ENCODE data around the gene SSTR4. TPM values are rescaled to one million over a fixed set of nuclear protein-coding genes. Genes with fewer than 3 reads are reported as not detected.

SSTR4 gene
- total and polyA plus RNA-seq, 2 of the 13 experiments (the other 11 are each of a cell fraction or from before 2014, with no cell fraction given): not detected

DNA sequence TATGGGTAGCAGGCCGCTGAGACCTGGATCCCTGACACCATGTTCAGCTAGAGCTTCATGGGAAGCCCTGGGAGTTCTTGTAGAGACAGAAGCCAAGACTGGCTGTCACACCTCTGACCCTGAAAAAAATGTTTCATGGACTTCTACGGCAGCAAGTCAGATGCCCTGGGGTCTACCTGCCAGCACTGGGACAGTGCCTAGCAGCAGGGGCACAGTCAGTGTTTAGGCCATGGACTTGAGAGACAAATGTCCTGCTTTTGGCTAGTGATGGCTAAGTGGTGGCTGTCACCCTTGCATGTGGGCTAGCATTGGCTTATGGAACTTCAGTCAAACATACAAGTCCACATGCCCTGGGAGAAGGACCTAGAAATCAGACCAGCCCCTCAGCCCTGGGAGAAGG is 41.3 kb upstream of the SSTR4 start:
- Histone ChIP-seq H3K9me3 (ENCODE audit: low read length) (no peaks in the 10 kb centered on the region), H3K4me1 (ENCODE audit: insufficient read depth, low read length) (no peaks in the 10 kb centered on the region), H3K4me3 (replicated peaks in 1 of 3; ENCODE audit: insufficient read depth in 1 of 3, low read depth in 2 of 3, low read length in 3 of 3) (no peak overlapping the region), H4K20me1 (ENCODE audit: insufficient read depth, low read length) (no peaks in the 10 kb centered on the region), H3K36me3 (replicated peaks in 1 of 2; ENCODE audit: control insufficient read depth in 1 of 2, insufficient read depth in 2 of 2, low read length in 2 of 2) (no peaks in the 10 kb centered on the region), H3K9ac (ENCODE audit: insufficient read depth, low read depth, low read length) (no peak overlapping the region), H3K27ac (ENCODE audit: extremely low read length, insufficient read depth, low read length) (no peak overlapping the region), H2AFZ (ENCODE audit: low read length) (no peak overlapping the region), H3K79me2 (ENCODE audit: insufficient read depth, low read length) (no peaks in the 10 kb centered on the region), H3K4me2 (ENCODE audit: low read depth, low read length) (no peak overlapping the region), H3K27me3 (ENCODE audit: control insufficient read depth in 1 of 2, insufficient read depth in 2 of 2, low read length in 2 of 2) (no peaks in the 10 kb centered on the region)
- ChIA-PET POLR2A (no interaction called here), CTCF (ENCODE audit: low intra/inter-chr PET ratio, low total read pairs) (no interaction called here)
- DNase-seq (ENCODE audit: low spot score) (no peak), ATAC-seq (no peak), FAIRE-seq (no peak)
- 18% methylated on average over 2 of the region's 2 CpGs for WGBS (ENCODE audit: low lambda C conversion rate)
- no TSS peak for BruUV-seq (replicated peaks)
- intact Hi-C loops (cut with micrococcal nuclease; ENCODE audit: unreplicated experiment): no loop called here
- in situ Hi-C loops (cut with HindIII; ENCODE audit: extremely low pct_ligation_motif_present, low pct_unique_long_range_greater_than_20kb): loop anchor here (25.0 kb wide), 1 partner anchor 657 kb away; no protein-coding TSS in a partner anchor
- TF ChIP-seq, protein P1, sequence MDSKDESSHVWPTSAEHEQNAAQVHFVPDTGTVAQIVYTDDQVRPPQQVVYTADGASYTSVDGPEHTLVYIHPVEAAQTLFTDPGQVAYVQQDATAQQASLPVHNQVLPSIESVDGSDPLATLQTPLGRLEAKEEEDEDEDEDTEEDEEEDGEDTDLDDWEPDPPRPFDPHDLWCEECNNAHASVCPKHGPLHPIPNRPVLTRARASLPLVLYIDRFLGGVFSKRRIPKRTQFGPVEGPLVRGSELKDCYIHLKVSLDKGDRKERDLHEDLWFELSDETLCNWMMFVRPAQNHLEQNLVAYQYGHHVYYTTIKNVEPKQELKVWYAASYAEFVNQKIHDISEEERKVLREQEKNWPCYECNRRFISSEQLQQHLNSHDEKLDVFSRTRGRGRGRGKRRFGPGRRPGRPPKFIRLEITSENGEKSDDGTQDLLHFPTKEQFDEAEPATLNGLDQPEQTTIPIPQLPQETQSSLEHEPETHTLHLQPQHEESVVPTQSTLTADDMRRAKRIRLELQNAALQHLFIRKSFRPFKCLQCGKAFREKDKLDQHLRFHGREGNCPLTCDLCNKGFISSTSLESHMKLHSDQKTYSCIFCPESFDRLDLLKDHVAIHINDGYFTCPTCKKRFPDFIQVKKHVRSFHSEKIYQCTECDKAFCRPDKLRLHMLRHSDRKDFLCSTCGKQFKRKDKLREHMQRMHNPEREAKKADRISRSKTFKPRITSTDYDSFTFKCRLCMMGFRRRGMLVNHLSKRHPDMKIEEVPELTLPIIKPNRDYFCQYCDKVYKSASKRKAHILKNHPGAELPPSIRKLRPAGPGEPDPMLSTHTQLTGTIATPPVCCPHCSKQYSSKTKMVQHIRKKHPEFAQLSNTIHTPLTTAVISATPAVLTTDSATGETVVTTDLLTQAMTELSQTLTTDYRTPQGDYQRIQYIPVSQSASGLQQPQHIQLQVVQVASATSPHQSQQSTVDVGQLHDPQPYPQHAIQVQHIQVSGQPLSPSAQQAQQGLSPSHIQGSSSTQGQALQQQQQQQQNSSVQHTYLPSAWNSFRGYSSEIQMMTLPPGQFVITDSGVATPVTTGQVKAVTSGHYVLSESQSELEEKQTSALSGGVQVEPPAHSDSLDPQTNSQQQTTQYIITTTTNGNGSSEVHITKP (CRISPR knock-in tag; IDR thresholded peaks at IDR 0.05; ENCODE audit: low read depth): no peak
- TF ChIP-seq MAFG (CRISPR knock-in tag; IDR thresholded peaks at IDR 0.05) (no peak), ZNF629 (CRISPR knock-in tag; conservative IDR thresholded peaks at IDR 0.05) (no peak), ZNF354B (CRISPR knock-in tag; IDR thresholded peaks at IDR 0.05) (no peak), MTF2 (CRISPR knock-in tag; IDR thresholded peaks at IDR 0.05; ENCODE audit: borderline replicate concordance) (no peak), SIX4 (CRISPR knock-in tag; IDR thresholded peaks at IDR 0.05) (no peak)
- TF ChIP-seq, protein P2, sequence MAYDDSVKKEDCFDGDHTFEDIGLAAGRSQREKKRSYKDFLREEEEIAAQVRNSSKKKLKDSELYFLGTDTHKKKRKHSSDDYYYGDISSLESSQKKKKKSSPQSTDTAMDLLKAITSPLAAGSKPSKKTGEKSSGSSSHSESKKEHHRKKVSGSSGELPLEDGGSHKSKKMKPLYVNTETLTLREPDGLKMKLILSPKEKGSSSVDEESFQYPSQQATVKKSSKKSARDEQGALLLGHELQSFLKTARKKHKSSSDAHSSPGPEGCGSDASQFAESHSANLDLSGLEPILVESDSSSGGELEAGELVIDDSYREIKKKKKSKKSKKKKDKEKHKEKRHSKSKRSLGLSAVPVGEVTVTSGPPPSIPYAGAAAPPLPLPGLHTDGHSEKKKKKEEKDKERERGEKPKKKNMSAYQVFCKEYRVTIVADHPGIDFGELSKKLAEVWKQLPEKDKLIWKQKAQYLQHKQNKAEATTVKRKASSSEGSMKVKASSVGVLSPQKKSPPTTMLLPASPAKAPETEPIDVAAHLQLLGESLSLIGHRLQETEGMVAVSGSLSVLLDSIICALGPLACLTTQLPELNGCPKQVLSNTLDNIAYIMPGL (CRISPR knock-in tag; IDR thresholded peaks at IDR 0.05; ENCODE audit: borderline replicate concordance in 1 of 2, low read depth in 1 of 2): no peak
- TF ChIP-seq, protein P3, sequence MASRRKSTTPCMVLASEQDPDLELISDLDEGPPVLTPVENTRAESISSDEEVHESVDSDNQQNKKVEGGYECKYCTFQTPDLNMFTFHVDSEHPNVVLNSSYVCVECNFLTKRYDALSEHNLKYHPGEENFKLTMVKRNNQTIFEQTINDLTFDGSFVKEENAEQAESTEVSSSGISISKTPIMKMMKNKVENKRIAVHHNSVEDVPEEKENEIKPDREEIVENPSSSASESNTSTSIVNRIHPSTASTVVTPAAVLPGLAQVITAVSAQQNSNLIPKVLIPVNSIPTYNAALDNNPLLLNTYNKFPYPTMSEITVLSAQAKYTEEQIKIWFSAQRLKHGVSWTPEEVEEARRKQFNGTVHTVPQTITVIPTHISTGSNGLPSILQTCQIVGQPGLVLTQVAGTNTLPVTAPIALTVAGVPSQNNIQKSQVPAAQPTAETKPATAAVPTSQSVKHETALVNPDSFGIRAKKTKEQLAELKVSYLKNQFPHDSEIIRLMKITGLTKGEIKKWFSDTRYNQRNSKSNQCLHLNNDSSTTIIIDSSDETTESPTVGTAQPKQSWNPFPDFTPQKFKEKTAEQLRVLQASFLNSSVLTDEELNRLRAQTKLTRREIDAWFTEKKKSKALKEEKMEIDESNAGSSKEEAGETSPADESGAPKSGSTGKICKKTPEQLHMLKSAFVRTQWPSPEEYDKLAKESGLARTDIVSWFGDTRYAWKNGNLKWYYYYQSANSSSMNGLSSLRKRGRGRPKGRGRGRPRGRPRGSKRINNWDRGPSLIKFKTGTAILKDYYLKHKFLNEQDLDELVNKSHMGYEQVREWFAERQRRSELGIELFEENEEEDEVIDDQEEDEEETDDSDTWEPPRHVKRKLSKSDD (CRISPR knock-in tag; IDR thresholded peaks at IDR 0.05; ENCODE audit: low read depth): no peak
- TF ChIP-seq, protein P4, sequence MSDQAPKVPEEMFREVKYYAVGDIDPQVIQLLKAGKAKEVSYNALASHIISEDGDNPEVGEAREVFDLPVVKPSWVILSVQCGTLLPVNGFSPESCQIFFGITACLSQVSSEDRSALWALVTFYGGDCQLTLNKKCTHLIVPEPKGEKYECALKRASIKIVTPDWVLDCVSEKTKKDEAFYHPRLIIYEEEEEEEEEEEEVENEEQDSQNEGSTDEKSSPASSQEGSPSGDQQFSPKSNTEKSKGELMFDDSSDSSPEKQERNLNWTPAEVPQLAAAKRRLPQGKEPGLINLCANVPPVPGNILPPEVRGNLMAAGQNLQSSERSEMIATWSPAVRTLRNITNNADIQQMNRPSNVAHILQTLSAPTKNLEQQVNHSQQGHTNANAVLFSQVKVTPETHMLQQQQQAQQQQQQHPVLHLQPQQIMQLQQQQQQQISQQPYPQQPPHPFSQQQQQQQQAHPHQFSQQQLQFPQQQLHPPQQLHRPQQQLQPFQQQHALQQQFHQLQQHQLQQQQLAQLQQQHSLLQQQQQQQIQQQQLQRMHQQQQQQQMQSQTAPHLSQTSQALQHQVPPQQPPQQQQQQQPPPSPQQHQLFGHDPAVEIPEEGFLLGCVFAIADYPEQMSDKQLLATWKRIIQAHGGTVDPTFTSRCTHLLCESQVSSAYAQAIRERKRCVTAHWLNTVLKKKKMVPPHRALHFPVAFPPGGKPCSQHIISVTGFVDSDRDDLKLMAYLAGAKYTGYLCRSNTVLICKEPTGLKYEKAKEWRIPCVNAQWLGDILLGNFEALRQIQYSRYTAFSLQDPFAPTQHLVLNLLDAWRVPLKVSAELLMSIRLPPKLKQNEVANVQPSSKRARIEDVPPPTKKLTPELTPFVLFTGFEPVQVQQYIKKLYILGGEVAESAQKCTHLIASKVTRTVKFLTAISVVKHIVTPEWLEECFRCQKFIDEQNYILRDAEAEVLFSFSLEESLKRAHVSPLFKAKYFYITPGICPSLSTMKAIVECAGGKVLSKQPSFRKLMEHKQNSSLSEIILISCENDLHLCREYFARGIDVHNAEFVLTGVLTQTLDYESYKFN (CRISPR knock-in tag; conservative IDR thresholded peaks at IDR 0.05): no peak
- TF ChIP-seq, protein P5, sequence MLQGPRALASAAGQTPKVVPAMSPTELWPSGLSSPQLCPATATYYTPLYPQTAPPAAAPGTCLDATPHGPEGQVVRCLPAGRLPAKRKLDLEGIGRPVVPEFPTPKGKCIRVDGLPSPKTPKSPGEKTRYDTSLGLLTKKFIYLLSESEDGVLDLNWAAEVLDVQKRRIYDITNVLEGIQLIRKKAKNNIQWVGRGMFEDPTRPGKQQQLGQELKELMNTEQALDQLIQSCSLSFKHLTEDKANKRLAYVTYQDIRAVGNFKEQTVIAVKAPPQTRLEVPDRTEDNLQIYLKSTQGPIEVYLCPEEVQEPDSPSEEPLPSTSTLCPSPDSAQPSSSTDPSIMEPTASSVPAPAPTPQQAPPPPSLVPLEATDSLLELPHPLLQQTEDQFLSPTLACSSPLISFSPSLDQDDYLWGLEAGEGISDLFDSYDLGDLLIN (CRISPR knock-in tag; IDR thresholded peaks at IDR 0.05; ENCODE audit: borderline replicate concordance): no peak

All from HepG2 (cell line).